GM19438 (cell line): ENCODE data around the gene WDR45B.

Experiments
- ATAC-seq: cut with Tn5 transposase; IDR thresholded peaks from one replicate; pipeline ENCODE4 v1.9.1; 2021; ENCODE audit warnings: low read depth; ENCODE audit not compliant: unreplicated experiment

The WDR45B gene

GRCh38 chr17:82602986-82603710 lies 45.1 kb downstream of the WDR45B start:
- ATAC-seq, result no peak

- no peak for ATAC-seq
Observed at GRCh38 chr17:82602487-82602886, 45.8 kb downstream of the WDR45B start.

- ATAC-seq, result no peak
Observed at GRCh38 chr17:82601447-82602000, 46.7 kb downstream of the WDR45B start.

GRCh38 chr17:82600731-82601446 lies 47.4 kb downstream of the WDR45B start:
- no peak for ATAC-seq

GRCh38 chr17:82599674-82600661 lies 48.3 kb downstream of the WDR45B start:
- no peak for ATAC-seq

- no peak for ATAC-seq
Observed at GRCh38 chr17:82598256-82599119, 49.8 kb downstream of the WDR45B start.

GRCh38 chr17:82596837-82597672 lies 51.2 kb downstream of the WDR45B start:
- no peak for ATAC-seq

GRCh38 chr17:82596296-82596695 lies 51.9 kb downstream of the WDR45B start:
- ATAC-seq, result no peak

GRCh38 chr17:82595893-82596292 lies 52.4 kb downstream of the WDR45B start:
- ATAC-seq, result no peak

GRCh38 chr17:82594571-82594970 lies 53.7 kb downstream of the WDR45B start:
- no peak for ATAC-seq

GRCh38 chr17:82593590-82594087 lies 54.6 kb downstream of the WDR45B start:
- ATAC-seq, result no peak

GRCh38 chr17:82592767-82593589 lies 55.3 kb downstream of the WDR45B start:
- ATAC-seq, result no peak

GRCh38 chr17:82592289-82592766 lies 55.9 kb downstream of the WDR45B start:
- no peak for ATAC-seq

- ATAC-seq, result no peak
Observed at GRCh38 chr17:82590881-82591539, 57.2 kb downstream of the WDR45B start.

- ATAC-seq, result no peak
Observed at GRCh38 chr17:82590216-82590615, 58.0 kb downstream of the WDR45B start.

- no peak for ATAC-seq
Observed at GRCh38 chr17:82589851-82590180, 58.4 kb downstream of the WDR45B start.
